Thyroid gland (tissue), 4 donors: ENCODE measurements around the gene CYP4F3.

Experiments used
- POLR2A ChIP-seq, 2 donors: fragments of 450-650 bp; IDR thresholded peaks; one replicate each; pipeline ENCODE4 v1.6.1; 2017; ENCODE audit warnings: antibody characterized with exemption in 2 of 2, mild to moderate bottlenecking in 2 of 2, moderate library complexity in 1 of 2
- TF ChIP-seq, protein P1 (sequence below), 6 experiments: fragments of 200-600 bp in 3 of 6; fragments of 450-650 bp in 3 of 6; sonication (generic) in 3 of 6; IDR thresholded peaks; one replicate each; pipeline ENCODE4 v1.5.1; 2016 to 2019; ENCODE audit warnings: antibody characterized with exemption in 6 of 6, mild to moderate bottlenecking in 2 of 6, inconsistent platforms in 1 of 6, moderate library complexity in 1 of 6

DNA sequence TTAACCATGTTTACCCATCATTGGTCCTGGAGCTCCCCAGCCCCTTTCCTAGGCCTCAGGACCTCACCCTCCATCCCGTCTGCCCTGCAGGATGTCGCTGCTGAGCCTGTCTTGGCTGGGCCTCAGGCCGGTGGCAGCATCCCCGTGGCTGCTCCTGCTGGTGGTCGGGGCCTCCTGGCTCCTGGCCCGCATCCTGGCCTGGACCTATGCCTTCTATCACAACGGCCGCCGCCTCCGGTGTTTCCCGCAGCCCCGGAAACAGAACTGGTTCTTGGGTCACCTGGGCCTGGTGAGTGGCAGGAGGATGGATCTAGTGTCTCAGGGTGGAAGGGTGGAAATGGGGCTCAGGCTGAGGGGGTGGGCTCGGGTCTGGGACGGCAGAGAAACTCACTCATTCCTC lies 25.2 kb upstream of the CYP4F3 start:
- TF ChIP-seq POLR2A (IDR thresholded peaks at IDR 0.05) = no peak
- TF ChIP-seq, protein P1, sequence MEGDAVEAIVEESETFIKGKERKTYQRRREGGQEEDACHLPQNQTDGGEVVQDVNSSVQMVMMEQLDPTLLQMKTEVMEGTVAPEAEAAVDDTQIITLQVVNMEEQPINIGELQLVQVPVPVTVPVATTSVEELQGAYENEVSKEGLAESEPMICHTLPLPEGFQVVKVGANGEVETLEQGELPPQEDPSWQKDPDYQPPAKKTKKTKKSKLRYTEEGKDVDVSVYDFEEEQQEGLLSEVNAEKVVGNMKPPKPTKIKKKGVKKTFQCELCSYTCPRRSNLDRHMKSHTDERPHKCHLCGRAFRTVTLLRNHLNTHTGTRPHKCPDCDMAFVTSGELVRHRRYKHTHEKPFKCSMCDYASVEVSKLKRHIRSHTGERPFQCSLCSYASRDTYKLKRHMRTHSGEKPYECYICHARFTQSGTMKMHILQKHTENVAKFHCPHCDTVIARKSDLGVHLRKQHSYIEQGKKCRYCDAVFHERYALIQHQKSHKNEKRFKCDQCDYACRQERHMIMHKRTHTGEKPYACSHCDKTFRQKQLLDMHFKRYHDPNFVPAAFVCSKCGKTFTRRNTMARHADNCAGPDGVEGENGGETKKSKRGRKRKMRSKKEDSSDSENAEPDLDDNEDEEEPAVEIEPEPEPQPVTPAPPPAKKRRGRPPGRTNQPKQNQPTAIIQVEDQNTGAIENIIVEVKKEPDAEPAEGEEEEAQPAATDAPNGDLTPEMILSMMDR (IDR thresholded peaks at IDR 0.05) = no peak
